Measurements from ENCODE around the gene MIEN1. TPM values are rescaled to one million over a fixed set of nuclear protein-coding genes. Genes with fewer than 3 reads are reported as not detected.
A peak's percentile ranks its signal among the peaks of the same experiment; 100 is the strongest.

Gene MIEN1
- total and polyA plus RNA-seq, 2 of the 13 experiments (the other 11 are each of a cell fraction or from before 2014, with no cell fraction given): 40.6 to 56.6 TPM

DNA sequence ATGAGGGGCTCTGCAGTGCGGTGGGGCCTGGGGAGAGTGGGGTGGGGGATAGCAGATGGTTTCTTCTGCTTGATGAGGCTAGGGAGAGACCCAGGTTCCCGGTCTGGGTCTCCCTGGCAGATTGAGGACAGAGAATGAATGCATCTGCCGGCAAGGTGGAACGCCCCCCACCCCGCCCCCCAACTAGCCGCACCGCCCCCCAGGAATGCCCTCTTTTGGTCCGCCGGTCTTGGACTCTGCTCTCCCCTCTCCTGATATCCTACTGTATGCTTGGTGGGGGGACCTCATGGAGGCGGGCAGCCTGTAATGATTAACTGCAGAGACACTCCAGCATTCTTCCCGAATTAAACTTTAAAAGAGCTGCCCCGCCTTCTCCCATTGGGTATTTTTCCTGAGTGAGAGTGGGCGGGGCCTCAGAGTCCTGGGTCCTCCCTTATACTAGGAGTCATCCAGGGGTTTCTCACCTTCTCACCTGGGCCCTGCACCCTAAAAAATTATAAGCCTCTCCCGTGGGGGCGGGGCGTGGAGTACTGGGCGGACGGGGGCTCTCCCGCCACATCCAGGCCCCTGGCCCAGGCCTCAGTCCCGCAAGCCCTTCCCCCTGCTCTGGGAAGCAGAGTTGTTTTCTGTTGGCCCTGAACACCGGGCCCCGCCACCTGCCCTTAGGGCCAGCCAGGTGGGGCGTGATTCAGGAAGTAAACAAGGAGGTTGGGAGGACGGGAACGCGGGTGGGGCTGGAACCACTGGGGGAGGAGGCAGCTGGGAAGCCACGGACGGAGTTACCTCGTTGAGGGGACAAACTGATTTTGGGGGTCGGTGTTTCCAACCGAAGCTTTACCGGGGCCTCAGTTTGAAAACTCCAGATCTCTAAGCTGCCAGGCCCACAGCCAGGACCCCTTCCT lies 8.9 kb upstream of the MIEN1 start (continued):
- TF ChIP-seq ZNF235 (CRISPR knock-in tag; IDR thresholded peaks at IDR 0.05; ENCODE audit: borderline replicate concordance) (0 out of 2 replicates have a peak, but pooled peaks have one; percentile 15), ZNF564 (CRISPR knock-in tag; IDR thresholded peaks at IDR 0.05) (peak; percentile 62; the same call in 1 of the 2 replicates), ASH2L (IDR thresholded peaks at IDR 0.05; ENCODE audit: insufficient read length, low read depth, low read length) (peak; percentile 79), NFIB (CRISPR knock-in tag; IDR thresholded peaks at IDR 0.05; ENCODE audit: borderline replicate concordance) (no peak), PRMT3 (CRISPR knock-in tag; IDR thresholded peaks at IDR 0.05; ENCODE audit: borderline replicate concordance, low read depth) (no peak), ESRRA (CRISPR knock-in tag; IDR thresholded peaks at IDR 0.05; ENCODE audit: low read depth) (peak; percentile 78), NONO (IDR thresholded peaks at IDR 0.05) (no peak), NONO (CRISPR knock-in tag; conservative IDR thresholded peaks at IDR 0.05) (peak; percentile 97), ZNF317 (CRISPR knock-in tag; IDR thresholded peaks at IDR 0.05) (no peak; the same call in 1 of the 2 replicates), THAP11 (CRISPR knock-in tag; IDR thresholded peaks at IDR 0.05) (peak; percentile 68), AKAP8 (CRISPR knock-in tag; IDR thresholded peaks at IDR 0.05) (peak; percentile 94), RBAK (CRISPR knock-in tag; IDR thresholded peaks at IDR 0.05) (no peak), HDAC6 (IDR thresholded peaks at IDR 0.05; ENCODE audit: low read depth, low read length) (no peak), ARID2 (CRISPR knock-in tag; IDR thresholded peaks at IDR 0.05; ENCODE audit: borderline replicate concordance) (no peak), ZNF557 (CRISPR knock-in tag; IDR thresholded peaks at IDR 0.05) (peak; percentile 87; the same call in 1 of the 2 replicates), GTF2F1 (IDR thresholded peaks at IDR 0.05; ENCODE audit: low read length) (no peak), ZNF792 (CRISPR knock-in tag; IDR thresholded peaks at IDR 0.05) (peak; percentile 23; the same call in 1 of the 2 replicates), MAF1 (CRISPR knock-in tag; IDR thresholded peaks at IDR 0.05; ENCODE audit: borderline replicate concordance) (0 out of 2 replicates have a peak, but pooled peaks have one; percentile 14), HCFC1 (IDR thresholded peaks at IDR 0.05; ENCODE audit: low read depth, low read length) (no peak), TEAD2 (CRISPR knock-in tag; IDR thresholded peaks at IDR 0.05) (peak; percentile 74; the same call in 1 of the 2 replicates), ARHGAP35 (CRISPR knock-in tag; IDR thresholded peaks at IDR 0.05; ENCODE audit: borderline replicate concordance) (peak; percentile 87; the same call in 1 of the 2 replicates), MAFK (conservative IDR thresholded peaks at IDR 0.05 in 1 of 2, IDR thresholded peaks at IDR 0.05 in 1 of 2; ENCODE audit: low read length in 2 of 2) (no peak)
- TF ChIP-seq, protein P1, sequence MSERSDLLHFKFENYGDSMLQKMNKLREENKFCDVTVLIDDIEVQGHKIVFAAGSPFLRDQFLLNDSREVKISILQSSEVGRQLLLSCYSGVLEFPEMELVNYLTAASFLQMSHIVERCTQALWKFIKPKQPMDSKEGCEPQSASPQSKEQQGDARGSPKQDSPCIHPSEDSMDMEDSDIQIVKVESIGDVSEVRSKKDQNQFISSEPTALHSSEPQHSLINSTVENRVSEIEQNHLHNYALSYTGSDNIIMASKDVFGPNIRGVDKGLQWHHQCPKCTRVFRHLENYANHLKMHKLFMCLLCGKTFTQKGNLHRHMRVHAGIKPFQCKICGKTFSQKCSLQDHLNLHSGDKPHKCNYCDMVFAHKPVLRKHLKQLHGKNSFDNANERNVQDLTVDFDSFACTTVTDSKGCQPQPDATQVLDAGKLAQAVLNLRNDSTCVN (CRISPR knock-in tag; IDR thresholded peaks at IDR 0.05; ENCODE audit: borderline replicate concordance): peak; percentile 74; the same call in 1 of the 2 replicates
- TF ChIP-seq, protein P2, sequence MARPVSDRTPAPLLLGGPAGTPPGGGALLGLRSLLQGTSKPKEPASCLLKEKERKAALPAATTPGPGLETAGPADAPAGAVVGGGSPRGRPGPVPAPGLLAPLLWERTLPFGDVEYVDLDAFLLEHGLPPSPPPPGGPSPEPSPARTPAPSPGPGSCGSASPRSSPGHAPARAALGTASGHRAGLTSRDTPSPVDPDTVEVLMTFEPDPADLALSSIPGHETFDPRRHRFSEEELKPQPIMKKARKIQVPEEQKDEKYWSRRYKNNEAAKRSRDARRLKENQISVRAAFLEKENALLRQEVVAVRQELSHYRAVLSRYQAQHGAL (CRISPR knock-in tag; IDR thresholded peaks at IDR 0.05; ENCODE audit: not compliant biosample characterization): peak; percentile 26
- TF ChIP-seq, protein P3, sequence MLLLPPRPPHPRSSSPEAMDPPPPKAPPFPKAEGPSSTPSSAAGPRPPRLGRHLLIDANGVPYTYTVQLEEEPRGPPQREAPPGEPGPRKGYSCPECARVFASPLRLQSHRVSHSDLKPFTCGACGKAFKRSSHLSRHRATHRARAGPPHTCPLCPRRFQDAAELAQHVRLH (CRISPR knock-in tag; IDR thresholded peaks at IDR 0.05; ENCODE audit: borderline replicate concordance, low read depth): 0 out of 2 replicates have a peak, but pooled peaks have one; percentile 82
- TF ChIP-seq, protein P4, sequence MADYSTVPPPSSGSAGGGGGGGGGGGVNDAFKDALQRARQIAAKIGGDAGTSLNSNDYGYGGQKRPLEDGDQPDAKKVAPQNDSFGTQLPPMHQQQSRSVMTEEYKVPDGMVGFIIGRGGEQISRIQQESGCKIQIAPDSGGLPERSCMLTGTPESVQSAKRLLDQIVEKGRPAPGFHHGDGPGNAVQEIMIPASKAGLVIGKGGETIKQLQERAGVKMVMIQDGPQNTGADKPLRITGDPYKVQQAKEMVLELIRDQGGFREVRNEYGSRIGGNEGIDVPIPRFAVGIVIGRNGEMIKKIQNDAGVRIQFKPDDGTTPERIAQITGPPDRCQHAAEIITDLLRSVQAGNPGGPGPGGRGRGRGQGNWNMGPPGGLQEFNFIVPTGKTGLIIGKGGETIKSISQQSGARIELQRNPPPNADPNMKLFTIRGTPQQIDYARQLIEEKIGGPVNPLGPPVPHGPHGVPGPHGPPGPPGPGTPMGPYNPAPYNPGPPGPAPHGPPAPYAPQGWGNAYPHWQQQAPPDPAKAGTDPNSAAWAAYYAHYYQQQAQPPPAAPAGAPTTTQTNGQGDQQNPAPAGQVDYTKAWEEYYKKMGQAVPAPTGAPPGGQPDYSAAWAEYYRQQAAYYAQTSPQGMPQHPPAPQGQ (CRISPR knock-in tag; IDR thresholded peaks at IDR 0.05; ENCODE audit: borderline replicate concordance): no peak; the same call in 1 of the 2 replicates

All from HepG2 (cell line).